Stimulated activated CD4-positive, alpha-beta T cell treated with anti-CD3 and anti-CD28 coated beads, Interleukin-2, amount 100 ng/mL, for 24 hours (primary cell): Measurements from ENCODE around the gene LZTR1.

Experiments
- DNase-seq, 2 donors: peaks; one replicate each; pipeline ENCODE4 v3.0.0-alpha.2; 2020

LZTR1 gene

GRCh38 chr22:21018314-21018713, 36.2 kb downstream of the LZTR1 start:
- no peak for DNase-seq

- DNase-seq = peak in 1 of 2 donors; percentile 28
Measured at GRCh38 chr22:21020802-21021429, 38.8 kb downstream of the LZTR1 start.

- DNase-seq = no peak
Measured at GRCh38 chr22:21022507-21022906, 40.4 kb downstream of the LZTR1 start.

- no peak for DNase-seq
Measured at GRCh38 chr22:21022955-21023614, 41.0 kb downstream of the LZTR1 start.

- no peak for DNase-seq
Measured at GRCh38 chr22:21025266-21025665, 43.2 kb downstream of the LZTR1 start.

- DNase-seq = no peak
Measured at GRCh38 chr22:21025763-21026755, 44.0 kb downstream of the LZTR1 start.

GRCh38 chr22:21026783-21027692, 44.9 kb downstream of the LZTR1 start:
- DNase-seq = no peak

- DNase-seq = no peak
Measured at GRCh38 chr22:21028277-21029251, 46.5 kb downstream of the LZTR1 start.

- DNase-seq = no peak
Measured at GRCh38 chr22:21029486-21030025, 47.5 kb downstream of the LZTR1 start.

GRCh38 chr22:21030032-21030431, 47.9 kb downstream of the LZTR1 start:
- no peak for DNase-seq

GRCh38 chr22:21030621-21031544, 48.8 kb downstream of the LZTR1 start:
- DNase-seq = no peak

GRCh38 chr22:21031545-21032036, 49.5 kb downstream of the LZTR1 start:
- no peak for DNase-seq

GRCh38 chr22:21032037-21032867, 50.2 kb downstream of the LZTR1 start, which contains the start of gene SLC7A4:
Gene SLC7A4 (minus strand): TSS chr22:21032561. CDS start chr22:21031812, 749 bp downstream.
- no peak for DNase-seq

- no peak for DNase-seq
Measured at GRCh38 chr22:21032868-21033688, 51.0 kb downstream of the LZTR1 start.

GRCh38 chr22:21033895-21034294, 51.8 kb downstream of the LZTR1 start:
- no peak for DNase-seq

- no peak for DNase-seq
Measured at GRCh38 chr22:21034989-21035388, 52.9 kb downstream of the LZTR1 start.

- no peak for DNase-seq
Measured at GRCh38 chr22:21038405-21038804, 56.3 kb downstream of the LZTR1 start.
